ENCODE data around the gene ACVRL1. TPM values are rescaled to one million over a fixed set of nuclear protein-coding genes. Genes with fewer than 3 reads are reported as not detected.

The ACVRL1 gene
- total RNA-seq, 2 donors from 2014 or later, result 31.1 to 34.8 TPM

GRCh38 chr12:51950682-51951198, 43.4 kb downstream of the ACVRL1 start:
- H3K27ac ChIP-seq, result peak overlapping the region; percentile 39 to 65
- H3K27me3 ChIP-seq (replicated peaks; ENCODE audit: insufficient read depth), result no peaks in the 10 kb centered on the region
- no peaks in the 10 kb centered on the region for H3K36me3 ChIP-seq
- intact Hi-C loops (cut with DNase I), result no loop called here
- whole genome bisulfite sequencing, result 1% methylated on average over 5 of the region's 5 CpGs
- TF ChIP-seq POLR2AphosphoS5 (IDR thresholded peaks at IDR 0.05) (no peak), POLR2A (IDR thresholded peaks at IDR 0.05) (no peak)
- TF ChIP-seq, protein P1, sequence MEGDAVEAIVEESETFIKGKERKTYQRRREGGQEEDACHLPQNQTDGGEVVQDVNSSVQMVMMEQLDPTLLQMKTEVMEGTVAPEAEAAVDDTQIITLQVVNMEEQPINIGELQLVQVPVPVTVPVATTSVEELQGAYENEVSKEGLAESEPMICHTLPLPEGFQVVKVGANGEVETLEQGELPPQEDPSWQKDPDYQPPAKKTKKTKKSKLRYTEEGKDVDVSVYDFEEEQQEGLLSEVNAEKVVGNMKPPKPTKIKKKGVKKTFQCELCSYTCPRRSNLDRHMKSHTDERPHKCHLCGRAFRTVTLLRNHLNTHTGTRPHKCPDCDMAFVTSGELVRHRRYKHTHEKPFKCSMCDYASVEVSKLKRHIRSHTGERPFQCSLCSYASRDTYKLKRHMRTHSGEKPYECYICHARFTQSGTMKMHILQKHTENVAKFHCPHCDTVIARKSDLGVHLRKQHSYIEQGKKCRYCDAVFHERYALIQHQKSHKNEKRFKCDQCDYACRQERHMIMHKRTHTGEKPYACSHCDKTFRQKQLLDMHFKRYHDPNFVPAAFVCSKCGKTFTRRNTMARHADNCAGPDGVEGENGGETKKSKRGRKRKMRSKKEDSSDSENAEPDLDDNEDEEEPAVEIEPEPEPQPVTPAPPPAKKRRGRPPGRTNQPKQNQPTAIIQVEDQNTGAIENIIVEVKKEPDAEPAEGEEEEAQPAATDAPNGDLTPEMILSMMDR (IDR thresholded peaks at IDR 0.05), result no peak
- peak overlapping the region; percentile 27 to 41 for H3K4me3 ChIP-seq
- no peaks in the 10 kb centered on the region for H3K9me3 ChIP-seq
- H3K4me1 ChIP-seq (replicated peaks), result peaks cover 16% of the 10 kb centered on the region
- no peak for DNase-seq (ENCODE audit: low spot score)

DNA sequence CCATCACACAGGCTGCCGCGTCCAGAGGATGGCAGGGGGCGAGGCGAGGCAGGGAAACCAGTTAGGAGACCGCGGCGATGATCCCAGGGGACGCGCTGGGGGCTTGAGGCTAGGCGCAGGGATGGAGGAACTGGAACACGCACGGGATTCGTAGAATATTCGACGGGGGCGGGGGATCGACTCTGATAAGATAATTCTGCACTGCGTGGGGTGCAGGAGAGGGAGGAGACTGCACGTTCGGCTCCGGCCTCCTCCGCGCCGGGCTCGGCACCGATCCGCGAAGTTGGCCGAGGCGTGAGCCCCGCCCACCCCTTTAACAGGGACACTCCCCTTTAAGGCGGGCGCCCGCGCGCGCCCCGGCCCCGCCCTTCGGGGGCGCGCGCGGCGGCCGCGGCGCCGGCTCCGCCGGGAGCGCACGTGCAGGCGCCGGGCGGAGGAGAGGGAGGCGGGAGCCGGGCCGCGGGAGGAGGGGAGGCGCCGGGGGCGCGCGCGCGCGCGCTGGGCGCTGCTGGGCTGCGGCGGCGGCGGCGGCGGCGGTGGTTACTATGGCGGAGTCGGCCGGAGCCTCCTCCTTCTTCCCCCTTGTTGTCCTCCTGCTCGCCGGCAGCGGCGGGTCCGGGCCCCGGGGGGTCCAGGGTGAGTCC, 44.0 kb downstream of the ACVRL1 start, which contains the start of gene ACVR1B:
ACVR1B (plus strand) TSS at position 501 of the 644 bp plus-strand sequence; CDS start at position 546, 45 bp downstream.
- Histone ChIP-seq H3K36me3 (no peaks in the 10 kb centered on the region), H3K4me3 (peak within 1 kb of the TSS; percentile 94 to 99), H3K27ac (peak within 1 kb of the TSS; percentile 93 to 95), H3K27me3 (replicated peaks; ENCODE audit: insufficient read depth) (no peaks in the 10 kb centered on the region), H3K4me1 (replicated peaks) (peaks cover 20% of the 10 kb centered on the region), H3K9me3 (no peaks in the 10 kb centered on the region)
- WGBS, result under 1% methylated on average over 35 of the region's 86 CpGs
- intact Hi-C loops (cut with DNase I), result no loop called here
- DNase-seq (ENCODE audit: low spot score), result peak; percentile 90
- TF ChIP-seq POLR2AphosphoS5 (IDR thresholded peaks at IDR 0.05), result peak; percentile 63
- peak; percentile 45 for TF ChIP-seq POLR2A (IDR thresholded peaks at IDR 0.05)
- TF ChIP-seq, protein P1 (IDR thresholded peaks at IDR 0.05), result peak in 1 of 4 experiments; percentile 19

GRCh38 chr12:51951843-51952722, 44.8 kb downstream of the ACVRL1 start:
- H3K4me1 ChIP-seq (replicated peaks), result peaks cover 20% of the 10 kb centered on the region
- H3K9me3 ChIP-seq, result no peaks in the 10 kb centered on the region
- no peak for DNase-seq (ENCODE audit: low spot score)
- H3K27me3 ChIP-seq (replicated peaks; ENCODE audit: insufficient read depth), result no peaks in the 10 kb centered on the region
- no peaks in the 10 kb centered on the region for H3K36me3 ChIP-seq
- H3K4me3 ChIP-seq, result peak overlapping the region; percentile 94 to 99
- intact Hi-C loops (cut with DNase I), result no loop called here
- TF ChIP-seq, protein P1 (IDR thresholded peaks at IDR 0.05), result no peak
- TF ChIP-seq POLR2A (IDR thresholded peaks at IDR 0.05), result no peak
- TF ChIP-seq POLR2AphosphoS5 (IDR thresholded peaks at IDR 0.05), result no peak
- WGBS, result under 1% methylated on average over 36 of the region's 50 CpGs
- H3K27ac ChIP-seq, result peak overlapping the region; percentile 93 to 95

- 32% methylated on average over 8 of the region's 8 CpGs for WGBS
Measured at GRCh38 chr12:51953089-51953488, 45.8 kb downstream of the ACVRL1 start.

More at GRCh38 chr12:51953089-51953488, 45.8 kb downstream of the ACVRL1 start:
- intact Hi-C loops (cut with DNase I), result no loop called here
- DNase-seq (ENCODE audit: low spot score), result no peak
- Histone ChIP-seq H3K4me1 (replicated peaks) (peaks cover 20% of the 10 kb centered on the region), H3K27me3 (replicated peaks; ENCODE audit: insufficient read depth) (no peaks in the 10 kb centered on the region), H3K4me3 (peak overlapping the region; percentile 94 to 99), H3K36me3 (no peaks in the 10 kb centered on the region), H3K27ac (peak overlapping the region; percentile 93 to 95), H3K9me3 (no peaks in the 10 kb centered on the region)
- no peak for TF ChIP-seq POLR2A (IDR thresholded peaks at IDR 0.05)
- TF ChIP-seq, protein P1 (IDR thresholded peaks at IDR 0.05), result no peak
- no peak for TF ChIP-seq POLR2AphosphoS5 (IDR thresholded peaks at IDR 0.05)
